ENCODE results near the gene ENPP1. TPM values are rescaled to one million over a fixed set of nuclear protein-coding genes. Genes with fewer than 3 reads are reported as not detected.

The ENPP1 gene
- total RNA-seq, 1 experiment from 2014 or later = 6.5 TPM

DNA sequence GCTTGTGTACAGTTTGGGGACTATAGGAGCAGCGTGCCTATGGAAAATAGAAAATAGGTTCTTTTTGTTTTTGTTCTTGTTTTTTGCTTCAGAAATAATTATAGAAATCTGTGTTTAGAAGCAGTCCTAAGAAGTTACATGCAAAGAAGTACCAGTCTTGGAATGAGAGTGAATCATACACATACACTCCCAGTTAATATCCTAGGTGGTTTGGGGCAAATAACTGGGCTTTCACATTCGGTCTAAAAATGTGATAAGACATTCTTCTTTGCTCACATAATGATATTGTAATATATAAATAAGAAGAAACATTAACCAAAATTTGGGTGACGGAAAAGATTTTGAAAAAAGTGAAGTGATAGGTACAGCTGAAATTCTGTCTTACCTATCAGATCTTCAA, 61.0 kb downstream of the ENPP1 start:
- Histone ChIP-seq H3K9ac (ENCODE audit: low read length) (no peak overlapping the region), H3K4me2 (ENCODE audit: low read length) (no peak overlapping the region), H3K4me3 (replicated peaks in 1 of 2; ENCODE audit: low read depth in 1 of 2, low read length in 2 of 2) (no peak overlapping the region), H3K27me3 (ENCODE audit: insufficient read depth, low read length) (no peaks in the 10 kb centered on the region), H3K79me2 (ENCODE audit: insufficient read depth, low read length) (no peaks in the 10 kb centered on the region), H3K27ac (ENCODE audit: low read depth, low read length) (no peak overlapping the region), H3K36me3 (ENCODE audit: control insufficient read depth in 1 of 2, insufficient read depth in 2 of 2, low read length in 2 of 2) (no peaks in the 10 kb centered on the region), H3K4me1 (ENCODE audit: control insufficient read depth in 1 of 2, insufficient read depth in 2 of 2, low read length in 2 of 2) (peaks cover 2 to 8% of the 10 kb centered on the region in 2 experiments; a peak in 3 of 4 replicates), H3K9me2 (ENCODE audit: insufficient read depth) (no peaks in the 10 kb centered on the region; the same call in 1 of the 2 replicates), H2AFZ (ENCODE audit: low read depth, low read length, poor library complexity, severe bottlenecking) (no peak overlapping the region), H4K20me1 (ENCODE audit: insufficient read depth) (no peaks in the 10 kb centered on the region), H3K9me3 (ENCODE audit: control insufficient read depth in 1 of 2, insufficient read depth in 1 of 2, low read depth in 1 of 2, low read length in 2 of 2) (no peaks in the 10 kb centered on the region)
- no TSS peak for BruUV-seq (replicated peaks)
- ChIA-PET CTCF (no interaction called here), RAD21 (ENCODE audit: low non-redundant PET in 1 of 2, low total read pairs in 2 of 2, uncharacterized antibody in 2 of 2, unreplicated experiment in 2 of 2) (no interaction called here), POLR2A (no interaction called here)
- intact Hi-C loops (cut with micrococcal nuclease) = no loop called here
- ATAC-seq (no peak), DNase-seq (ENCODE audit: low read depth, low spot score) (no peak)
- TF ChIP-seq ZFX (IDR thresholded peaks at IDR 0.05) = no peak
- TF ChIP-seq POLR2AphosphoS5 (IDR thresholded peaks at IDR 0.05; ENCODE audit: low read depth, low read length) = no peak
- TF ChIP-seq ELF1 (IDR thresholded peaks at IDR 0.05; ENCODE audit: borderline replicate concordance, low read depth) = no peak
- no peak for TF ChIP-seq EZH2phosphoT487 (IDR thresholded peaks at IDR 0.05; ENCODE audit: borderline replicate concordance)
- no peak for TF ChIP-seq SIN3A (IDR thresholded peaks at IDR 0.05; ENCODE audit: low read depth)
- TF ChIP-seq CEBPB (IDR thresholded peaks at IDR 0.05; ENCODE audit: low read depth) = no peak
- TF ChIP-seq EZH2 (IDR thresholded peaks at IDR 0.05) = no peak
- no peak for TF ChIP-seq JUND (IDR thresholded peaks at IDR 0.05)
- TF ChIP-seq FOSL1 (IDR thresholded peaks at IDR 0.05; ENCODE audit: low read depth) = no peak
- no peak for TF ChIP-seq TCF7L2 (IDR thresholded peaks at IDR 0.05; ENCODE audit: borderline replicate concordance, extremely low read depth, insufficient read depth, insufficient read length)
- TF ChIP-seq, protein P1, sequence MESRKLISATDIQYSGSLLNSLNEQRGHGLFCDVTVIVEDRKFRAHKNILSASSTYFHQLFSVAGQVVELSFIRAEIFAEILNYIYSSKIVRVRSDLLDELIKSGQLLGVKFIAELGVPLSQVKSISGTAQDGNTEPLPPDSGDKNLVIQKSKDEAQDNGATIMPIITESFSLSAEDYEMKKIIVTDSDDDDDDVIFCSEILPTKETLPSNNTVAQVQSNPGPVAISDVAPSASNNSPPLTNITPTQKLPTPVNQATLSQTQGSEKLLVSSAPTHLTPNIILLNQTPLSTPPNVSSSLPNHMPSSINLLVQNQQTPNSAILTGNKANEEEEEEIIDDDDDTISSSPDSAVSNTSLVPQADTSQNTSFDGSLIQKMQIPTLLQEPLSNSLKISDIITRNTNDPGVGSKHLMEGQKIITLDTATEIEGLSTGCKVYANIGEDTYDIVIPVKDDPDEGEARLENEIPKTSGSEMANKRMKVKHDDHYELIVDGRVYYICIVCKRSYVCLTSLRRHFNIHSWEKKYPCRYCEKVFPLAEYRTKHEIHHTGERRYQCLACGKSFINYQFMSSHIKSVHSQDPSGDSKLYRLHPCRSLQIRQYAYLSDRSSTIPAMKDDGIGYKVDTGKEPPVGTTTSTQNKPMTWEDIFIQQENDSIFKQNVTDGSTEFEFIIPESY (IDR thresholded peaks at IDR 0.05; ENCODE audit: extremely low read depth, insufficient replicate concordance, low read length) = no peak
- TF ChIP-seq POLR2A (IDR thresholded peaks at IDR 0.05; ENCODE audit: borderline replicate concordance, extremely low read depth, insufficient read depth, insufficient read length) = no peak
- no peak for TF ChIP-seq SRF (IDR thresholded peaks at IDR 0.05; ENCODE audit: low read depth)
- TF ChIP-seq, protein P2, sequence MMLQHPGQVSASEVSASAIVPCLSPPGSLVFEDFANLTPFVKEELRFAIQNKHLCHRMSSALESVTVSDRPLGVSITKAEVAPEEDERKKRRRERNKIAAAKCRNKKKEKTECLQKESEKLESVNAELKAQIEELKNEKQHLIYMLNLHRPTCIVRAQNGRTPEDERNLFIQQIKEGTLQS (IDR thresholded peaks at IDR 0.05) = no peak
- TF ChIP-seq, protein P3, sequence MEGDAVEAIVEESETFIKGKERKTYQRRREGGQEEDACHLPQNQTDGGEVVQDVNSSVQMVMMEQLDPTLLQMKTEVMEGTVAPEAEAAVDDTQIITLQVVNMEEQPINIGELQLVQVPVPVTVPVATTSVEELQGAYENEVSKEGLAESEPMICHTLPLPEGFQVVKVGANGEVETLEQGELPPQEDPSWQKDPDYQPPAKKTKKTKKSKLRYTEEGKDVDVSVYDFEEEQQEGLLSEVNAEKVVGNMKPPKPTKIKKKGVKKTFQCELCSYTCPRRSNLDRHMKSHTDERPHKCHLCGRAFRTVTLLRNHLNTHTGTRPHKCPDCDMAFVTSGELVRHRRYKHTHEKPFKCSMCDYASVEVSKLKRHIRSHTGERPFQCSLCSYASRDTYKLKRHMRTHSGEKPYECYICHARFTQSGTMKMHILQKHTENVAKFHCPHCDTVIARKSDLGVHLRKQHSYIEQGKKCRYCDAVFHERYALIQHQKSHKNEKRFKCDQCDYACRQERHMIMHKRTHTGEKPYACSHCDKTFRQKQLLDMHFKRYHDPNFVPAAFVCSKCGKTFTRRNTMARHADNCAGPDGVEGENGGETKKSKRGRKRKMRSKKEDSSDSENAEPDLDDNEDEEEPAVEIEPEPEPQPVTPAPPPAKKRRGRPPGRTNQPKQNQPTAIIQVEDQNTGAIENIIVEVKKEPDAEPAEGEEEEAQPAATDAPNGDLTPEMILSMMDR (IDR thresholded peaks at IDR 0.05 in 2 of 3, conservative IDR thresholded peaks at IDR 0.05 in 1 of 3; ENCODE audit: borderline replicate concordance in 1 of 3, insufficient read depth in 1 of 3, low read depth in 2 of 3, low read length in 2 of 3) = no peak

All from HCT116 (cell line).